Fibroblast of skin of right biceps (primary cell): ENCODE data around the gene SETD1B.
A peak's percentile ranks its signal among the peaks of the same experiment; 100 is the strongest.
"Not testable (repeated sequence)": the region's sequence is repeated elsewhere in the genome, so short reads cannot be mapped to it uniquely, and the experiment has no call there.

ENCODE experiments used
- DNase-seq: peaks from one replicate; pipeline ENCODE4 v3.0.0-alpha.2; 2013

The SETD1B gene

GRCh38 chr12:121860257-121860656 lies 56.4 kb downstream of the SETD1B start:
- no peak for DNase-seq

GRCh38 chr12:121860699-121861098 lies 56.9 kb downstream of the SETD1B start:
- not testable (repeated sequence) for DNase-seq

- peak; percentile 19 for DNase-seq
Observed at GRCh38 chr12:121861636-121862254, 57.9 kb downstream of the SETD1B start.

- peak; percentile 23 for DNase-seq
Observed at GRCh38 chr12:121866331-121866730, 62.5 kb downstream of the SETD1B start.

- not testable (repeated sequence) for DNase-seq
Observed at GRCh38 chr12:121869229-121869628, 65.4 kb downstream of the SETD1B start.

GRCh38 chr12:121871467-121871866 lies 67.7 kb downstream of the SETD1B start:
- DNase-seq = no peak

- peak; percentile 91 for DNase-seq
Observed at GRCh38 chr12:121872546-121873215, 68.9 kb downstream of the SETD1B start.

- DNase-seq = no peak
Observed at GRCh38 chr12:121873216-121873569, 69.4 kb downstream of the SETD1B start.

GRCh38 chr12:121874071-121874470 lies 70.3 kb downstream of the SETD1B start:
- no peak for DNase-seq

- DNase-seq = no peak
Observed at GRCh38 chr12:121875582-121875981, 71.8 kb downstream of the SETD1B start.

GRCh38 chr12:121876080-121876447 lies 72.3 kb downstream of the SETD1B start:
- not testable (repeated sequence) for DNase-seq
